Measurements from ENCODE around the gene CPPED1. TPM values are rescaled to one million over a fixed set of nuclear protein-coding genes. Genes with fewer than 3 reads are reported as not detected.

The CPPED1 gene
- total RNA-seq, 4 donors from 2014 or later, result 4.1 to 17.3 (median 12.7) TPM

GRCh38 chr16:12747827-12748226, 55.9 kb downstream of the CPPED1 start:
- H3K27ac ChIP-seq, result no peak overlapping the region
- no peak for DNase-seq
- H3K27me3 ChIP-seq, result no peaks in the 10 kb centered on the region
- H3K4me3 ChIP-seq, result no peak overlapping the region
- intact Hi-C loops (cut with DNase I; ENCODE audit: low total_unique reads) (no loop called here), in situ Hi-C loops (cut with MboI; ENCODE audit: low pct_ligation_motif_present in 1 of 4, low pct_unique_long_range_greater_than_20kb in 1 of 4, low sequenced_read_pairs in 3 of 4) (no loop called here)
- H3K9me3 ChIP-seq, result peaks cover 0 to 3% of the 10 kb centered on the region in 2 donors
- H3K36me3 ChIP-seq, result no peaks in the 10 kb centered on the region
- peaks cover 0 to 4% (median 0%) of the 10 kb centered on the region in 4 donors for H3K4me1 ChIP-seq
- 82 to 98% methylated on average over 7 of the region's 7 CpGs for WGBS, 2 donors (ENCODE audit: low coverage in 1 of 2)
- TF ChIP-seq CTCF (IDR thresholded peaks at IDR 0.05) (no peak), POLR2A (IDR thresholded peaks at IDR 0.05) (no peak), EP300 (IDR thresholded peaks at IDR 0.05; ENCODE audit: low read depth) (no peak), POLR2AphosphoS5 (IDR thresholded peaks at IDR 0.05) (no peak)

GRCh38 chr16:12747261-12747660, 56.4 kb downstream of the CPPED1 start:
- 91 to 94% methylated on average over 1 to 2 of the region's 2 CpGs for WGBS, 2 donors (ENCODE audit: low coverage in 1 of 2)

GRCh38 chr16:12744860-12745259, 58.8 kb downstream of the CPPED1 start:
- no peak for TF ChIP-seq POLR2AphosphoS5 (IDR thresholded peaks at IDR 0.05)
- no peak for TF ChIP-seq POLR2A (IDR thresholded peaks at IDR 0.05)
- no peak for TF ChIP-seq EP300 (IDR thresholded peaks at IDR 0.05; ENCODE audit: low read depth)
- no peak for TF ChIP-seq CTCF (IDR thresholded peaks at IDR 0.05)
- no peaks in the 10 kb centered on the region for H3K36me3 ChIP-seq
- DNase-seq, result no peak
- H3K9me3 ChIP-seq, result peaks cover 0 to 3% of the 10 kb centered on the region in 2 donors
- WGBS, 2 donors (ENCODE audit: low coverage in 1 of 2), result 95 to 98% methylated on average over 4 of the region's 4 CpGs
- intact Hi-C loops (cut with DNase I; ENCODE audit: low total_unique reads) (no loop called here), in situ Hi-C loops (cut with MboI; ENCODE audit: low pct_ligation_motif_present in 1 of 4, low pct_unique_long_range_greater_than_20kb in 1 of 4, low sequenced_read_pairs in 3 of 4) (no loop called here)
- H3K27ac ChIP-seq, result no peak overlapping the region
- H3K4me1 ChIP-seq, result no peaks in the 10 kb centered on the region
- H3K4me3 ChIP-seq, result no peak overlapping the region
- no peaks in the 10 kb centered on the region for H3K27me3 ChIP-seq

More at GRCh38 chr16:12747261-12747660, 56.4 kb downstream of the CPPED1 start:
- in situ Hi-C loops (cut with MboI; ENCODE audit: low pct_ligation_motif_present in 1 of 4, low pct_unique_long_range_greater_than_20kb in 1 of 4, low sequenced_read_pairs in 3 of 4) (no loop called here), intact Hi-C loops (cut with DNase I; ENCODE audit: low total_unique reads) (no loop called here)
- no peaks in the 10 kb centered on the region for H3K27me3 ChIP-seq
- no peak overlapping the region for H3K4me3 ChIP-seq
- H3K4me1 ChIP-seq, result peaks cover 0 to 4% (median 0%) of the 10 kb centered on the region in 4 donors
- TF ChIP-seq CTCF (IDR thresholded peaks at IDR 0.05), result no peak
- no peak for TF ChIP-seq POLR2A (IDR thresholded peaks at IDR 0.05)
- no peak for TF ChIP-seq EP300 (IDR thresholded peaks at IDR 0.05; ENCODE audit: low read depth)
- TF ChIP-seq POLR2AphosphoS5 (IDR thresholded peaks at IDR 0.05), result no peak
- no peak for DNase-seq
- no peaks in the 10 kb centered on the region for H3K36me3 ChIP-seq
- H3K9me3 ChIP-seq, result peaks cover 0 to 3% of the 10 kb centered on the region in 2 donors
- H3K27ac ChIP-seq, result no peak overlapping the region

GRCh38 chr16:12742741-12743140, 60.9 kb downstream of the CPPED1 start:
- no peak for TF ChIP-seq CTCF (IDR thresholded peaks at IDR 0.05)
- no peak for TF ChIP-seq EP300 (IDR thresholded peaks at IDR 0.05; ENCODE audit: low read depth)
- TF ChIP-seq POLR2A (IDR thresholded peaks at IDR 0.05), result no peak
- TF ChIP-seq POLR2AphosphoS5 (IDR thresholded peaks at IDR 0.05), result no peak
- WGBS, 2 donors (ENCODE audit: low coverage in 1 of 2), result 82% methylated on average over 4 of the region's 4 CpGs; no CpG with 5 or more reads in 1 of the 2 donors
- H3K4me3 ChIP-seq, result no peak overlapping the region

More at GRCh38 chr16:12742741-12743140, 60.9 kb downstream of the CPPED1 start:
- DNase-seq, result no peak
- intact Hi-C loops (cut with DNase I; ENCODE audit: low total_unique reads) (no loop called here), in situ Hi-C loops (cut with MboI; ENCODE audit: low pct_ligation_motif_present in 1 of 4, low pct_unique_long_range_greater_than_20kb in 1 of 4, low sequenced_read_pairs in 3 of 4) (no loop called here)
- no peak overlapping the region for H3K27ac ChIP-seq
- no peaks in the 10 kb centered on the region for H3K36me3 ChIP-seq
- peaks cover 0 to 3% of the 10 kb centered on the region in 2 donors for H3K9me3 ChIP-seq
- no peaks in the 10 kb centered on the region for H3K27me3 ChIP-seq
- H3K4me1 ChIP-seq, result no peaks in the 10 kb centered on the region

All from transverse colon (tissue), 4 donors.